ENCODE data around the gene PYGO2.

PYGO2 gene

DNA sequence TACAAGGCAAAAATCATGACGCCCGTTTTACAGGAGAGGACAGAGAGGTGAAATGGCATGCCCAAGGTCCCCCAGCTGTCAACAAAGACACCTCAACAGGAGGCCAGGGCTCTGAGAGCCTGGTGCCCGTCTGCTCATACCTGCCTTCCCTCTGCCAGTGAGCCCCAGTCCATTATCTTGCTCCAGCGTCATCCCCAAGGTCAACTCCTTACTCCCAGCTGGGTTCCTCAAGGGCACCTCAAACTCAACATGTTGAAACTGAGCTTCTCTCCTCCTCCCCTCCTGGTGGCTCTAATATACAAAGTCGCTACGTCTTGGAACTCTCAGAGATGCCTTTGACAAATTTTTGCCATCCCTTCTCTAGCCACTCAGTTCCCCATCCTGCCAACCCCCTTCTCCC, 8.9 kb downstream of the PYGO2 start:
- Mint-ChIP-seq H3K36me3 (peaks cover 4% of the 10 kb centered on the region), H3K9me3 (ENCODE audit: low read depth) (no peaks in the 10 kb centered on the region), H3K4me1 (ENCODE audit: low read depth) (peaks cover 75% of the 10 kb centered on the region), H3K4me3 (peak overlapping the region; percentile 94), H3K27ac (peak overlapping the region; percentile 91), H3K27me3 (no peaks in the 10 kb centered on the region)

DNA sequence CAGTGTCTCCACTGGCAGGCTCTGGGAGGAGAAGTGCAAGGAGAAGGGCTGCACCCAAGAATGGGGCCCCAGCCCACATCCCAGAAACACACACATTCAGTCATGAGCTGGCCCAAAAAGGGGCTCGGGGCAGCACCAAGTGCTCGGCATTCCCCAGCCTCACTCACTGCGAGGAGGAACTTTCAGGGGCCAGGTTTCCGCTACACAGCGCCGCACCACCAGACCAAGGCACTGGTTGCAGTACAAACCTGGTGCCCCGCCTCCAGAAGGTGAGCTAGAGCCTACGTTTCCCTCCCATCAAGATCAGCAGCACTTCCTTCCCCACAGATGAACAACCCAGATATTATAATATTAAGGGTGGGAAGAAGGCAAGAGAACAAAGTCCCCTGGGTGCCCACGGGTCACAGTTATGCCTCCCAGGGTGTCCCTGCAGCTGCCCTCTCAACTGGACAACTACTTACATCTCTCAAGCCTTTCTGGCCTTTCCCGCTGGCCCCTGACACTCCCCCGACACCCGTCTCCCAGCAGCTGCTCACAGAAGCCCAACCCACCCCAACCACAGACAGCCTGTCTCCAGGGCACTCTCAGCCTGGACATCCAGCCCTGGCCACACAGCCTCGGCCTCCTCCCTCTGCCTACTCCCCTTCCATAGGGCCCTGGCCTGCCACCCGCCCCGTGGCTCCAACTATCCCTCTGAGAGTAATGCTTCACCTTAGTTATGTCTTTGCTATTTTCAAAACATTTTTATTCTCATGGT, 9.5 kb downstream of the PYGO2 start:
- peak overlapping the region; percentile 94 for H3K4me3 Mint-ChIP-seq

DNA sequence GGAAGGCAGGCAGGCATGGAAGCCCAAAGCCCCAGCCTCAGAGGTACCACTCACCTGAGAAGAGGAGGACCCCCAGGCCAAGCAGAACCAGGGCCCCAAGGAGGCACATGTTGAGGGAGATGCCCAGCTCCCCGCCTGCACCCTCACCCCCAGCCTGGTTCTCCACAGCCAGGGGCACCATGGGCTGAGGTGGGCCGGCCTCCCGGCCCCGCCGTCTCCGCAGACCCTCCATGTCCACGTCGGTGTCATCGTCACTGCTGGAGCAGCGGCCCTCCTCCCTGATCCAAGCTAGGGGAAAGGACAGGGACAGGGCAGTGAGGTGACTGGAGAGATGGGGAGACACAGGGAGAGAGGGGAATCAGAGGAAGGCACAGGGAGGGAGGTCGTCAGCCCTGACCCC, 13.5 kb downstream of the PYGO2 start:
- Mint-ChIP-seq H3K27me3 (no peaks in the 10 kb centered on the region), H3K9me3 (ENCODE audit: low read depth) (no peaks in the 10 kb centered on the region), H3K4me1 (ENCODE audit: low read depth) (peaks cover 47% of the 10 kb centered on the region), H3K27ac (no peak overlapping the region), H3K4me3 (no peak overlapping the region), H3K36me3 (peaks cover 4% of the 10 kb centered on the region)

More for the DNA sequence above, 9.5 kb downstream of the PYGO2 start:
- Mint-ChIP-seq H3K9me3 (ENCODE audit: low read depth) (no peaks in the 10 kb centered on the region), H3K27me3 (no peaks in the 10 kb centered on the region), H3K27ac (peak overlapping the region; percentile 91), H3K4me1 (ENCODE audit: low read depth) (peaks cover 73% of the 10 kb centered on the region), H3K36me3 (peaks cover 4% of the 10 kb centered on the region)

GRCh38 chr1:154945962-154946850, 15.4 kb downstream of the PYGO2 start:
- H3K4me1 Mint-ChIP-seq (ENCODE audit: low read depth) = peaks cover 44% of the 10 kb centered on the region
- no peak overlapping the region for H3K4me3 Mint-ChIP-seq
- no peaks in the 10 kb centered on the region for H3K9me3 Mint-ChIP-seq (ENCODE audit: low read depth)
- H3K27ac Mint-ChIP-seq = peak overlapping the region; percentile 28
- peaks cover 2% of the 10 kb centered on the region for H3K36me3 Mint-ChIP-seq
- H3K27me3 Mint-ChIP-seq = no peaks in the 10 kb centered on the region

DNA sequence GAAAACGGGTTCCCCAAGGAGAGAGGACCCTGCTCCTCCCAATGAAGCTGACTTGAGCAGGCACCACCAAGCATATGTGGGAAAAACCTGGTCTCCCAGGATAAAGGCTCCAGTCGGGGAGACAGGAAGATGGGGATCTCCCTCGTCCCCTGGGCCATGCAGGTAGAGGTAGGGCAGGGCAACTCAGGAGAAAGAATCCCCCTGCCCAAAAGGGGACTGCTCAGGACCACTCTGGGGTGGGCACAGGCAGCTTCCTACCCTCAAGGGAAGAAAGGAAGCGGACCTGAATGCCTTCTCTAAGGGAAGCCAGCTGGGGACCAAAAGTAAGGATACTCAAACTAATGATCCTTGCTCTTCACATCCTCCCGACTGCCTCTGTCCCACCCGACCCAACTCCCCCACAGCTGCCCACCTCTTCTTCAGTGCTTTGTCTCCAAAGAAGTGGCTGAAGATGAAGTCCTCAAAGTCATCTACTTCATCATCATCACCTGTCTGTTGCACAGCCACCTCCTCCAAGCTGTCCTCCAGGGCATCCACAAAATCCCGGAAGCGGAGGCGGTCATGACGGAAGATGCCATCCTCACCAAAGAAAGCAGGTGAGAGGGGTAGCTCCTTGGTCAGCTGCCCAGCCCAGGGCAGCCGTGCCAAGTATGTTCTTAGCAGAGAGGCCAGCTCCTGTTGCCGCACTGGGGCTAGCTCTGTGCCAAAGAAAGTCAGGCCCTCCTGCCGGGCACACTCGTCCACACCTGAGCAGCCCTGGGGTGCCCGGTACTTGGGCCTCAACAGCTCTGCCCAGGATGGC, 16.2 kb downstream of the PYGO2 start:
- peaks cover 2% of the 10 kb centered on the region for H3K36me3 Mint-ChIP-seq
- no peaks in the 10 kb centered on the region for H3K27me3 Mint-ChIP-seq
- peaks cover 45% of the 10 kb centered on the region for H3K4me1 Mint-ChIP-seq (ENCODE audit: low read depth)
- H3K4me3 Mint-ChIP-seq = no peak overlapping the region
- H3K9me3 Mint-ChIP-seq (ENCODE audit: low read depth) = no peaks in the 10 kb centered on the region
- no peak overlapping the region for H3K27ac Mint-ChIP-seq

GRCh38 chr1:154944401-154945159, 17.0 kb downstream of the PYGO2 start:
- peaks cover 49% of the 10 kb centered on the region for H3K4me1 Mint-ChIP-seq (ENCODE audit: low read depth)
- no peaks in the 10 kb centered on the region for H3K27me3 Mint-ChIP-seq
- H3K27ac Mint-ChIP-seq = peak overlapping the region; percentile 64
- no peak overlapping the region for H3K4me3 Mint-ChIP-seq
- no peaks in the 10 kb centered on the region for H3K9me3 Mint-ChIP-seq (ENCODE audit: low read depth)
- H3K36me3 Mint-ChIP-seq = peaks cover 2% of the 10 kb centered on the region

DNA sequence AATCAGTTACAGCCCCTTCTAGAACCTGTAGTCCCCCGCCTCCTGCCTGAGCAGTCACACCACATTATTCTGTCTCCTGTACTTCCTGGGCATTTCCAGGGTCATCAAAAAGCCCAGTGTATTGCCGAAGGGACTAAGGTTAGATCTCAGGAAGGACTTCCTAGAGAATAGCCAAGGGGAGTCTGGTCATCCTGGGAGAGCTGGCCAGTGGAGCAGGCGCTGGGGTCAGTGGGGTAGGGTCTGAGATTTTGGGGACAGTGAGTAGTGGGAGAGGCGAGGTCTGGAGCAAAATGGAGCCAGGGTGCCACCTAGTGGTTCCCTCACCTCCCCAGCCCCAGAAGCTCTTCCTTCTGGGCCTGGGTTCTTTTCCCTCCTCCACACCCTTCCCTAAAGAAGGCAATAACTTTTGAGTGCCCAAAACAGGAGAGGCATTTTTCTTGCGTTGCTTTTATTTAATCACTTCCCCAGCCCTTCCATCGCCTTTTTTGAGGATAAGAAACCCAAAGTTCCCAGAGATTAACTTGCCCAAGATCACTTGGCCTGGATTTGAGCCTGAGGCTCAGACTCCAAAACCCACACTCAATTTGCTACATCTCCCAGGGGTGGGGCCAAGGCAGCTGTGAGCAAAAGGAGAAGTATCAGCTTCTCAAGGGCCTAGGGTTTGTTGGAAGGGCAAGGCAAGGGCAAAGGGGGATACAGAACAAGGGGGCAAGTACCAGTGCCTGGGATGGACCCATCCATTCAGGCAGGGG, 17.8 kb downstream of the PYGO2 start:
- Mint-ChIP-seq H3K9me3 (ENCODE audit: low read depth) (no peaks in the 10 kb centered on the region), H3K36me3 (peaks cover 2% of the 10 kb centered on the region), H3K4me3 (no peak overlapping the region), H3K4me1 (ENCODE audit: low read depth) (peaks cover 51% of the 10 kb centered on the region), H3K27me3 (no peaks in the 10 kb centered on the region), H3K27ac (peak overlapping the region; percentile 64)

DNA sequence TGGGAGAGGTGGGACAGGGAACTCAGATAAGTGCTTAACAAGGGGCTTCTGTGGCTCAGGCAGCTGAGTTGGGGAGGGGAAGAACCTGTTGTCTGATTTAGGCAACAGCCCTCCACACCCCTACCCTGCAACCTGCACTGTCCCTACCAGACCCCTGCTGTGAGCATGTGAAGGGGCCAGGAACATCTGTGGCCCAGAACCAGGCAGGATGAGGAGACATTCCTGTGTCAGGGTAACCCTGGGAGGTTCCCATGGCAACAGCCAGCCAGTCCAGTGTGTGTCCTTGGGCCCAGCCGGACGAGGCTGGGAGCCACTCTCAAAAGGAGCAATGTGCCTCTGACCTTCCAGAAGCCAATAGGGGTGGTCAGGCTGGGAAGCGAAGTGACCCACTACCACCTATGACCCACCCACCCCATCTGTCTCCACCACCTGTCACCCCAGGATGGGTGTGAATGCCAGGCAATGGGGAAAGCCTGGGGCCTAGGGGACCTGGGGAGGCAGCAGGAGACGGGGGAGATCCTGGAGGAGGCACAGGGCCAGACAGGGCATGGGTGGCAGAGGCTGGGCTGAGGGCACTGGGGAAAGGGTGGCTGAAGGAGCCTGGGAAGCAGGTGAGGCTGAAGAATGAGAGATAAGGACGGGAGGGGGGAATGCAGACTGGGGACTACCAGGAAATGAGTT, 20.1 kb downstream of the PYGO2 start:
- H3K4me1 Mint-ChIP-seq (ENCODE audit: low read depth) = peaks cover 57% of the 10 kb centered on the region
- peak overlapping the region; percentile 83 for H3K27ac Mint-ChIP-seq
- no peaks in the 10 kb centered on the region for H3K27me3 Mint-ChIP-seq
- no peaks in the 10 kb centered on the region for H3K9me3 Mint-ChIP-seq (ENCODE audit: low read depth)
- H3K36me3 Mint-ChIP-seq = no peaks in the 10 kb centered on the region
- H3K4me3 Mint-ChIP-seq = no peak overlapping the region

- Mint-ChIP-seq H3K27me3 (no peaks in the 10 kb centered on the region), H3K36me3 (no peaks in the 10 kb centered on the region), H3K9me3 (ENCODE audit: low read depth) (no peaks in the 10 kb centered on the region), H3K27ac (peak overlapping the region; percentile 28), H3K4me1 (ENCODE audit: low read depth) (peaks cover 61% of the 10 kb centered on the region), H3K4me3 (no peak overlapping the region)
These were observed 20.9 kb downstream of the PYGO2 start for GRCh38 chr1:154940651-154941194.

DNA sequence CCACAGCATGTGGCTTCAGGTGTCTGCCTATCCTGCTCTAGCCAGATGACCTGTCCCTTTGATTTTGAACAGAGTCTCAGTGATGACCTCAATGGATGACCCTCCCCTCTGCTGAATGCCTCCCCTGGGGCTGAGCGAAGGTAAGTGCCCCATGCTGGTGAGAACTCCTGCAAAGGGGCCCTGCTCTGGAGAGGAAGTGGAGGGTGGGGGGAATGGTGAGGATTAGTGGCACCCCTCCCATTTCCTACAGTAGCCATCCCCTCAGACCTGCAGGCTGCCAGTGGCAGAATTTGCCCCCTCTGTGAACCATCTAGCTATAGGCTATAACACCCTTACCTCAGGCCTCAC, 21.4 kb downstream of the PYGO2 start:
- no peaks in the 10 kb centered on the region for H3K27me3 Mint-ChIP-seq
- H3K9me3 Mint-ChIP-seq (ENCODE audit: low read depth) = no peaks in the 10 kb centered on the region
- no peak overlapping the region for H3K4me3 Mint-ChIP-seq
- H3K27ac Mint-ChIP-seq = no peak overlapping the region
- peaks cover 67% of the 10 kb centered on the region for H3K4me1 Mint-ChIP-seq (ENCODE audit: low read depth)
- no peaks in the 10 kb centered on the region for H3K36me3 Mint-ChIP-seq

DNA sequence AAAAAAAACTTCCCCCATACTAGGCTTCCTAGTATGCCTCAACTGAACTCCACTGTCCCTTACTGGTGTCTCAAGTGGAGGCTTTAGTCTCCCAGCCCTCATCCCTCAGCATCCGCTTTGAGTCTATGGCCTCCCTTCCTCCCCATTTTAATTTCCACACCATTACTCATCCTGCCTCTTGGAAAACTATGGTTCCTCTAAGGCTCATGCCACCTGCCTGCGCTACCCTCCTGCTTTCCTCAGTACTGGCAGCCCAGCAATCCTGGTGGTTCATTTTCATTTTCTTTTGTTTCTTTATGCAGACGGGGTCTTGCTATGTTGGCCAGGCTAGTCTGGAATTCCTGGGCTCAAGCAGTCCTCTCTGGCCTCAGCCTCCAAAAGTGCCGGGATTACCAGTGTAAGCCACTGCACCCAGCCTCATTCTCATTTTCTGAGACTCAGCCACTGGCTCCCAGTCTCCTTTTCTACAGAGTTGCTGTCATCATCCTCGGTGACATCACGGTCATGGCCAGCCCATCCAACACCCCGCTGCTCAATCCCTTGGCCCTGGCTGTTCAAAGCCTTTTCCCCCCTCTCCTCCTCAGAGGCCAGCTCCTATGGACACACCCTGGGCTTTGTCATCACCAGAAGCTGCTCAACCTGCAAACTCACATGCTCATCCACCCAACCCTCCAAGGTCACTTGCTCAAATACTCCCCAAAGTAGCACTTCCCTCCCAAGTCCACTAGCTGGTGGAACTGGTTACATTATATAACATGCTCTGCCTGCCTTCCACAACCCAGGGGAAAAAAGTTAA, 22.8 kb downstream of the PYGO2 start:
- Mint-ChIP-seq H3K9me3 (ENCODE audit: low read depth) (no peaks in the 10 kb centered on the region), H3K4me3 (peak overlapping the region; percentile 53), H3K27me3 (no peaks in the 10 kb centered on the region), H3K4me1 (ENCODE audit: low read depth) (peaks cover 67% of the 10 kb centered on the region), H3K36me3 (no peaks in the 10 kb centered on the region), H3K27ac (peak overlapping the region; percentile 70)

GRCh38 chr1:154937988-154938386, 23.6 kb downstream of the PYGO2 start:
- Mint-ChIP-seq H3K4me3 (peak overlapping the region; percentile 95), H3K4me1 (ENCODE audit: low read depth) (peaks cover 61% of the 10 kb centered on the region)

More at GRCh38 chr1:154937988-154938386, 23.6 kb downstream of the PYGO2 start:
- Mint-ChIP-seq H3K9me3 (ENCODE audit: low read depth) (no peaks in the 10 kb centered on the region), H3K27ac (peak overlapping the region; percentile 98), H3K36me3 (no peaks in the 10 kb centered on the region), H3K27me3 (no peaks in the 10 kb centered on the region)
